ENCODE data around the gene PAX3.

PAX3 gene

GRCh38 chr2:222336931-222337330 lies 38.1 kb upstream of the PAX3 start:
- Histone ChIP-seq H2AFZ (ENCODE audit: low read depth, low read length, severe bottlenecking) (no peak overlapping the region), H3K9me2 (replicated peaks; ENCODE audit: insufficient read depth, low read length) (no peaks in the 10 kb centered on the region), H3K9me3 (ENCODE audit: insufficient read depth, low read length) (no peaks in the 10 kb centered on the region)

GRCh38 chr2:222336442-222336841 lies 37.6 kb upstream of the PAX3 start:
- no peaks in the 10 kb centered on the region for H4K20me1 ChIP-seq (ENCODE audit: low read depth, low read length)
- no peaks in the 10 kb centered on the region for H3K36me3 ChIP-seq (ENCODE audit: low read length)

More at GRCh38 chr2:222336931-222337330, 38.1 kb upstream of the PAX3 start:
- Histone ChIP-seq H3K27ac (ENCODE audit: low read depth, low read length) (no peak overlapping the region), H4K20me1 (ENCODE audit: low read depth, low read length) (no peaks in the 10 kb centered on the region), H3K79me2 (ENCODE audit: insufficient read depth, low read length) (no peaks in the 10 kb centered on the region), H3F3A (ENCODE audit: insufficient read depth) (no peaks in the 10 kb centered on the region), H3K9ac (ENCODE audit: low read length) (no peak overlapping the region), H3K27me3 (ENCODE audit: low read length) (no peaks in the 10 kb centered on the region), H3K4me3 (ENCODE audit: insufficient read depth, low read length, poor library complexity, severe bottlenecking) (no peak overlapping the region), H3K4me2 (ENCODE audit: low read depth, low read length, poor library complexity, severe bottlenecking) (no peak overlapping the region), H3K36me3 (ENCODE audit: low read length) (no peaks in the 10 kb centered on the region)
- TF ChIP-seq EZH2phosphoT487 (conservative IDR thresholded peaks at IDR 0.05; ENCODE audit: low read length) (no peak), CTCF (IDR thresholded peaks at IDR 0.05; ENCODE audit: insufficient read depth, low read length, poor library complexity, severe bottlenecking) (no peak)

GRCh38 chr2:222334914-222335313 lies 36.1 kb upstream of the PAX3 start:
- no peaks in the 10 kb centered on the region for H3K9me2 ChIP-seq (replicated peaks; ENCODE audit: insufficient read depth, low read length)
- TF ChIP-seq CTCF (IDR thresholded peaks at IDR 0.05; ENCODE audit: insufficient read depth, low read length, poor library complexity, severe bottlenecking) (no peak), EZH2phosphoT487 (conservative IDR thresholded peaks at IDR 0.05; ENCODE audit: low read length) (no peak)
- no peak overlapping the region for H3K4me3 ChIP-seq (ENCODE audit: insufficient read depth, low read length, poor library complexity, severe bottlenecking)
- no peak overlapping the region for H2AFZ ChIP-seq (ENCODE audit: low read depth, low read length, severe bottlenecking)
- no peaks in the 10 kb centered on the region for H3K36me3 ChIP-seq (ENCODE audit: low read length)
- H4K20me1 ChIP-seq (ENCODE audit: low read depth, low read length): no peaks in the 10 kb centered on the region
- no peaks in the 10 kb centered on the region for H3K27me3 ChIP-seq (ENCODE audit: low read length)
- no peak overlapping the region for H3K27ac ChIP-seq (ENCODE audit: low read depth, low read length)
- no peaks in the 10 kb centered on the region; the same call in 1 of the 2 replicates for H3K9me3 ChIP-seq (ENCODE audit: insufficient read depth, low read length)
- no peaks in the 10 kb centered on the region for H3F3A ChIP-seq (ENCODE audit: insufficient read depth)
- no peaks in the 10 kb centered on the region for H3K79me2 ChIP-seq (ENCODE audit: insufficient read depth, low read length)
- H3K9ac ChIP-seq (ENCODE audit: low read length): no peak overlapping the region
- no peak overlapping the region for H3K4me2 ChIP-seq (ENCODE audit: low read depth, low read length, poor library complexity, severe bottlenecking)

More at GRCh38 chr2:222336442-222336841, 37.6 kb upstream of the PAX3 start:
- Histone ChIP-seq H3K4me3 (ENCODE audit: insufficient read depth, low read length, poor library complexity, severe bottlenecking) (no peak overlapping the region), H3F3A (ENCODE audit: insufficient read depth) (no peaks in the 10 kb centered on the region), H3K9ac (ENCODE audit: low read length) (no peak overlapping the region), H3K4me2 (ENCODE audit: low read depth, low read length, poor library complexity, severe bottlenecking) (no peak overlapping the region), H3K79me2 (ENCODE audit: insufficient read depth, low read length) (no peaks in the 10 kb centered on the region), H3K9me2 (replicated peaks; ENCODE audit: insufficient read depth, low read length) (no peaks in the 10 kb centered on the region), H3K9me3 (ENCODE audit: insufficient read depth, low read length) (no peaks in the 10 kb centered on the region), H3K27ac (ENCODE audit: low read depth, low read length) (no peak overlapping the region), H2AFZ (ENCODE audit: low read depth, low read length, severe bottlenecking) (no peak overlapping the region), H3K27me3 (ENCODE audit: low read length) (no peaks in the 10 kb centered on the region)
- TF ChIP-seq EZH2phosphoT487 (conservative IDR thresholded peaks at IDR 0.05; ENCODE audit: low read length) (no peak), CTCF (IDR thresholded peaks at IDR 0.05; ENCODE audit: insufficient read depth, low read length, poor library complexity, severe bottlenecking) (no peak)
